Measurements from ENCODE around the gene KCNS3.

The KCNS3 gene

GRCh38 chr2:17878281-17879136 lies at the start of gene KCNS3:
Gene KCNS3, plus strand, starts transcription at chr2:17878667. Its CDS starts 52,342 bp downstream, at chr2:17931009.
- no peak for FAIRE-seq

GRCh38 chr2:17830053-17831034 lies 48.1 kb upstream of the KCNS3 start:
- no peak for FAIRE-seq

- no peak for FAIRE-seq
These were observed 43.0 kb upstream of the KCNS3 start for GRCh38 chr2:17835516-17835915.

DNA sequence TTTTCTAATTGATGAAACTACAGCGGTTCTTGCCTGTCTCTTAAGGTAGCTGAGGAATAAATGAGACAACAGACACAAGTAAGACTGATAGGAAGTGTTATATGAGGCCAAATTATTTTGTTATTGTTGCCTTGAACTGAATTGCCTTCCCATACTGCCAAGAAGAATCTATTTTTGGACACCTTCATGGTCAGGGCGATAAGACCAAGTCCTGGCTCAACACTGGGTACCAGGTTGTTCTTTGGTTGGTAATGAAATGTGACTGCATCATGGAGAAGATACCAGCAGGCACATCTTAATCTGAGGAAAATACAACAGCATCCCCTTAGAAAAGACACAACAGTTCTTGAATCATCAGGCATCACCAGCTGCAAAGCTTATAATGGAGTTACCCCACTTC lies 38.5 kb upstream of the KCNS3 start:
- no peak for FAIRE-seq

DNA sequence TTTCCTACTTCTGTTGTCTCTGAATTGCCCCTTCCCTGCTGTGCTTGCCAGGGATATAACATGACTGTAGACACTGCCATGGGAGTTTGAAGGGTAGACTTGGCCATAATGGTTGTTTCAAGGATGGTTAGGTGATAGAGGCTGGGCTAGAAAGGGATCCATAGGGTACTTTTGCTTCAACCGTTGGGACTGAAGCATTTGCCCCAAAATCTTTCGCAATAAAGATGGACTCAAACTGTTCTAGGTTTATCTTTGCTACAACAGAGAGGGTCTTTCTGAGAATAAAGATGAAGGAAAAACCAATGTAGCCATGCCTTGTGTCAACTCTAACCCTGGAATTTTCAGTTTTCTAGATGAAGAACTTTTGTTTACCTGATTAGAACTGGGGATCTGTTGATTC lies 35.0 kb upstream of the KCNS3 start:
- FAIRE-seq, result no peak

GRCh38 chr2:17845806-17846205 lies 32.7 kb upstream of the KCNS3 start:
- no peak for FAIRE-seq

DNA sequence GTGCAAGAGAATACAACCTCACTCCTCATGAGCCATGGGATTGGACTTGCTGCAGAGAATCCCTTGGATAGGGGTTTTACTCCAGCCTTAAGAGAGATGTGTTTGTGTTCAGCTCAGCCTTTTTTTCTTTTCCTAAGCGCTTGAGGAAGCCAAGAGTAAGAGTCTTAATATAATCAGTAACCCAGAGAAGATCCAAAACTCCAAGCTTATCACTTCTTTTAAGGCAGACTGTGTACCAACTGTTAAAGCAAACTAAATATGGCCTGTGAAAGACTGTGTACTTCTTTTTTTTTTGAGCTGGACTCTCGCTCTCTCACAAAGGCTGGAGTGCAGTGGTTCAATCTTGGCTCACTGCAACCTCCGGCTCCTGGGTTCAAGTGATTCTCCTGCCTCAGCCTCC lies 31.8 kb upstream of the KCNS3 start:
- FAIRE-seq, result no peak

- FAIRE-seq, result no peak
These were observed 31.2 kb upstream of the KCNS3 start for GRCh38 chr2:17847236-17847635.

DNA sequence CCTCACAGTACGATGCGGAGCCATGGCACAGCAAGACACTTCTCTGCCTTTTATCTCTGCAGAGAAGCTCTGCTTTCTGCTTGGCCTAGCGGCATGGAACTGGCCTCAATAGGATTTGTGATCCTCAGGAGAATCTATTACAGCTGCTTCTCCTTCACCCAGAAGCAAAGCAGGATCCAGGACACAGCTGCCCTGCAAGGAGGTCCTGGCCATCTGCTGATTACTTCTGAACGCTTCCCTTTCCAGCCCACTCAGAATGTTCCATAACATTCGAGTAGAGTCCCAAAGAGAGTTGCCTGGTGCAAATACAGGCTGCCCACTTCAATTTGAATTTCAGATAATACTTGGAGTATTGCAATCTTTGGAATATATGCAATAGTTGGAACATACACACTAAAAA lies 29.2 kb upstream of the KCNS3 start:
- no peak for FAIRE-seq

- FAIRE-seq, result no peak
These were observed 28.3 kb upstream of the KCNS3 start for GRCh38 chr2:17850151-17850550.

DNA sequence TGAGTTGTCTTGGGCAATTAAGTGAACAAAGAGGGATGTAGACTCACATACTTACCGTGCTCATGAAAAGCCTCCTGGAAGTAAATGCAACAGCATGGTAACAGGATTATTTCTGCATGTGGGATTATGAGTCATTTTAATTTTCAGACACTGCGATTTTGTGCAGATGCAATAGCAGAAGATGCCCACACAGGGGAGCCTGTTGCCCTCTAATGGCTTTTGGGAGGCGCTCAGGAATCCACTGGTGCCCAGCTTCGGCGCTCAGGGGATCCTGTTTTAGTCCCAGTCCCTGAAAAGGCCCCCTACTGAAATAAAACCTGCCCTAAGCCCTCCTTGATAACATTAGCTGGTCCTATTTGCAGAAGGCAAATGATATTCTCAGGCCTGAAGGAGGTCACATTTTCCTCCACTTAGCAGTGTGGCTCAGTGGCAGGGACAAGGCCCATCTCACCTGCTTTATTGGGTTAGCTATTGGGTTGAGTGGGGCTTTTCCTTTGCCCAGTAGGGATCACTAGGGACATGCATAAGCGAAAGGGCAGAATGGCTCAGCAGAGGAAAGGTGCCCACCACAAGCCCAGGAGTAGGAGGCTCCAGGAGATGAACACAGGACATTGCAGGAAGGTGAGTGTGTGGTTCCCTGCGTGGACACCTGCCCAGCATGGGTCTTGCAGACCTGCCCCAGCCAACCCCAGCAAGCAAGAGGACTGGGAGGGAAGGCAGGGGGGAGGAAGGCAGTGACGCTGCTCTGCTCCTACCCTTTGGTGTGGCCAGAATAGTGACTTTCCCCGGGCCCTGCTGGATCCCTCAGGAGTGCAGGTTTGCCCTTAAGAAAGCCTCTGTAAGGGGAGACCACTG lies 26.5 kb upstream of the KCNS3 start:
- FAIRE-seq, result no peak

DNA sequence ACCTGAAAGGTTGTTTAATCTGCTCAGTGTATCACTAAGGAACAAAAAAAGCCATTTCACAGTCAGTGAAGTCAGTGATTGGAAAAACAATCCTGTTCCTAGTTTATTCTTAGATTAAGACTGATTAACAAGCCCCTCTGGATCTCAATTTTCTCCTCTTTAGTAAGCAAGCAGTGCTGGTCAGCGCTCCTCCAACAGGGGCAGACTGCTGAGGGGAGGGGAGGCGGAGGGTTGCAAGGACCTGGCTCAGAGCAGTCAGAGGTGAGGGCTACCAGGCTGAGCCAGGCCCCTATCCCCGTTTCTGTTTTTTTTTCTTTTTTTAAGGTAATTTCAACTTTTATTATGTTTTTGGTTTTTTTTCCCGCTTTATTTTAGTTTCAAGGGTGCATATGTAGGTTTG lies 24.7 kb upstream of the KCNS3 start:
- no peak for FAIRE-seq

- FAIRE-seq, result no peak
These were observed 21.4 kb upstream of the KCNS3 start for GRCh38 chr2:17857021-17857420.

DNA sequence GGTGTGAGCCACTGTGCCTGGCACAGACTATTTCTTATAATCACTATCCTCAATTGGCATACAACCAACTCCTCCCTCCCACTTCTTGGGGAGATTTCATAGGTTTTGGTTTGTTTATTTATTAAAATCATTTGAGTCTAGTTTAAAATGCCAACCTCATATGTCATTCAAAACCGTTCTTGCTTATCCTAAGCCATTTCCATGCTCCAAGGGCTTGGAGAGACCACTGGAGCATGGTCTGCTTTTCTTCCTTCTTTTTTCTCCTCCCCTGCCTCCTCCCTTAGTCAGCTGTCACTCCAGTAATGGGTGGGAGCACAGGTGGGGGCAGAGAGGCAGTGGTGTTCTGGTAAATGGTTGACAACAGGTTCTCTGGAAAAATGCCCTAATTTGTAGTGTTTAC lies 20.4 kb upstream of the KCNS3 start:
- no peak for FAIRE-seq

GRCh38 chr2:17863539-17863938 lies 14.9 kb upstream of the KCNS3 start:
- no peak for FAIRE-seq

DNA sequence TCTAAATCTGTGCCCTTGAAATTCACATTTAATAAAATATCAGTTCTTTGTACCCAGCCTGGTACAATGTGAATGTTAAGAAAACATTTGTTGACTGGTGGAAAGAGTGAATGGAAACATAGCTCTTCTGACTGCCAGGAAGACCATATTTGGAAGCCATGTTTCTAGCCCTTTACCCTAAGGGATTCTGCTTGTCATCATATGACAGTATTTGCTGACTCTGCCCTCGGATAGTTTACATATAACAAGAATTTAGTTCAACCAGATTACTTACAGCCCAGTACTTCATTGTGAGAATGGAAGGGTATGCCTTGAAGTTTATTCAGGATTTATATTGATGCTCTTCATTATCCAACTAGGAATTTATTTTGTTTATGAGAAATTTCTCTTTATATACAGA lies 13.8 kb upstream of the KCNS3 start:
- no peak for FAIRE-seq

DNA sequence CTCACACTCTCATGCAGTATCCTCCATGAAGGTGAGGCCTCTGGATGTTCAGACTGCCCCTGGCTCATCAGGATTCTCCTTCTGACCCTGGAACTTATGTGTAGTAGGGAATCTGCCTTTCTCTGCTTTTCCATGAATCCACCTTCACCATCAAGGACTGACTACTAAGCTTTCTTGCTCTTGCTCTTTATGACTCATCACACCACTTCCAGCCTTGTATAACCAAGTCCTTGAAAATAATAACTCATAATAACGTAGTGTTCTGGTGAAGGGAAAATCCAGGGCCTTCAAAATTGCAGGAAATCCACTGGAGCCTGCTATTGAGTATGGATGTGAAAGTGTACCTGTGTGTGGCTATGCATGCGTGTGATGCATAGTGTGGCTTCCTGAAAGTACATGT lies 11.3 kb upstream of the KCNS3 start:
- FAIRE-seq, result no peak

- no peak for FAIRE-seq
These were observed 9.3 kb upstream of the KCNS3 start for GRCh38 chr2:17869128-17869527.

- FAIRE-seq, result no peak
These were observed 6.8 kb upstream of the KCNS3 start for GRCh38 chr2:17871639-17872038.

- no peak for FAIRE-seq
These were observed 5.4 kb upstream of the KCNS3 start for GRCh38 chr2:17873021-17873420.

GRCh38 chr2:17876590-17876989 lies 1.9 kb upstream of the KCNS3 start:
- FAIRE-seq, result no peak

DNA sequence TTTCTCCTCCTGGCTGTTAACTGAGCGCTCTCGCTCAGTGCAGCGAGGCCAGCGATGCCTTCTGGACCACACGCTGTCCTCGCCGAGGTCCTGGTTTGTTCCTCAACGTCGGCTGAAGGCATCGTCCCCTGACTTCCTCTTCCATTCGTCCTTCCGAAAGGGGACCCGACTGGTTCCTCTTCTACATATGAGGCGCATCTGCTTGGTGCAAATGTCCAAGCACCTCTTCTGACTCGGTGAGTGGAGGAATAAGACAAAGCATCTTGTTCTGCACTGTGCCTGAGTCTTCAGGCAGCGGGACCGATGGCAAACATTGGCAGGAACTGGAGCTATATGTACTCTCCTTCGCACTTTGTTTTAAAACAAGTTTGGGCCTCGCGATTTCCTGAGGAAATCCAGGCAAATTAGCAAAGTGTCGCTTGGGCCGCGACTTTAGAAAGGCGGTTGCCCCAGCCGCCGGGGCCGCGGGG lies 621 bp upstream of the KCNS3 start:
- no peak for FAIRE-seq
